ENCODE measurements around the gene RAB11FIP4. TPM values are rescaled to one million over a fixed set of nuclear protein-coding genes. Genes with fewer than 3 reads are reported as not detected.

Gene RAB11FIP4
- total RNA-seq, 2 donors from 2014 or later, result 0.68 to 3.7 TPM

GRCh38 chr17:31357839-31358394 lies 33.6 kb upstream of the RAB11FIP4 start:
- Histone ChIP-seq H3K9me3 (no peaks in the 10 kb centered on the region), H3K4me3 (no peak overlapping the region), H3K27me3 (replicated peaks; ENCODE audit: insufficient read depth) (no peaks in the 10 kb centered on the region), H3K27ac (no peak overlapping the region), H3K4me1 (ENCODE audit: control insufficient read depth in 1 of 2, low read depth in 2 of 2) (no peaks in the 10 kb centered on the region), H3K36me3 (peaks cover 18% of the 10 kb centered on the region)
- DNase-seq (ENCODE audit: low spot score), result no peak
- no peak for ATAC-seq (ENCODE audit: insufficient number of reproducible peaks, low FRiP score, low read depth)
- TF ChIP-seq CTCF (IDR thresholded peaks at IDR 0.05), result no peak

DNA sequence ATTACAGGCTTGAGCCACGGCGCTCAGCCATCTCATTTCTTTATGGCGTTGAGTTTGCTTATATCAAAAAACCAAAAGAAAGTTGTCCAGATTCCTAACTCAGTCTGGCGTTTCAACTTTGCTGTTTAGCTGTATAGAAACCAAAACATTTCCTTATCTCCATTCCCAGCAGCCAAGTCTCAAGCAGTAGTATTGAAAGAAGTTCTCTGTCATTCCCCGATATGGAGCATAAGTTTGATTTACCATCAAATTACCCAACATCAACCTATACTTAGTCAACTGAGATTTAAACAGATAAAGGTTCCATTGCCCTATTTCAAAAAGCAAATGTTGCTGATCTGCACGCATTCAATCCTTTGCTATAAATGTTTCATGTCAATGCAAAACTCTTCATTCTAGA lies 27.5 kb upstream of the RAB11FIP4 start:
- no peak for TF ChIP-seq CTCF (IDR thresholded peaks at IDR 0.05)
- DNase-seq (ENCODE audit: low spot score) (no peak), ATAC-seq (ENCODE audit: insufficient number of reproducible peaks, low FRiP score, low read depth) (no peak)
- H3K27ac ChIP-seq, result no peak overlapping the region
- no peaks in the 10 kb centered on the region for H3K9me3 ChIP-seq
- H3K27me3 ChIP-seq (replicated peaks; ENCODE audit: insufficient read depth), result no peaks in the 10 kb centered on the region
- H3K4me3 ChIP-seq, result no peak overlapping the region
- H3K36me3 ChIP-seq, result peaks cover 10% of the 10 kb centered on the region
- H3K4me1 ChIP-seq (ENCODE audit: control insufficient read depth in 1 of 2, low read depth in 2 of 2), result no peaks in the 10 kb centered on the region

DNA sequence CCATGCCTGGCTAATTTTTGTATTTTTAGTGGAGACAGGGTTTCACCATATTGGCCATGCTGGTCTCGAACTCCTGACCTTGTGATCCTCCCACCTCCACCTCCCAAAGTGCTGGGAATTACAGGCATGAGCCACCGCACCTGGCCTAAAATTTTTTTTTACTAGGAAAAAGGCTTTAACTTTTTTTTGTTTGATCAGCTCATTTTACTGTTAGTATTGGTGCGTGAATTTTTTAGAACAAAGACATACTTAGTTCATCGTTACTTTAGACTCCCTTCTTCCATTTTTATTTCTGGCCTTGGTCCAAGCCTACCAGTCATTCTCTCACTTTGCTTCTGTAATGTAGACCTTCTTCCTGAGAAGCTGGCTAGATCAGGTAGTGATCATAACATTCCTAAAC lies 25.4 kb upstream of the RAB11FIP4 start:
- H3K9me3 ChIP-seq, result no peaks in the 10 kb centered on the region
- H3K4me3 ChIP-seq, result no peak overlapping the region
- H3K4me1 ChIP-seq (ENCODE audit: control insufficient read depth in 1 of 2, low read depth in 2 of 2), result no peaks in the 10 kb centered on the region
- TF ChIP-seq CTCF (IDR thresholded peaks at IDR 0.05), result no peak
- ATAC-seq (ENCODE audit: insufficient number of reproducible peaks, low FRiP score, low read depth) (no peak), DNase-seq (ENCODE audit: low spot score) (no peak)
- peaks cover 3% of the 10 kb centered on the region for H3K36me3 ChIP-seq
- no peak overlapping the region for H3K27ac ChIP-seq
- no peaks in the 10 kb centered on the region for H3K27me3 ChIP-seq (replicated peaks; ENCODE audit: insufficient read depth)

DNA sequence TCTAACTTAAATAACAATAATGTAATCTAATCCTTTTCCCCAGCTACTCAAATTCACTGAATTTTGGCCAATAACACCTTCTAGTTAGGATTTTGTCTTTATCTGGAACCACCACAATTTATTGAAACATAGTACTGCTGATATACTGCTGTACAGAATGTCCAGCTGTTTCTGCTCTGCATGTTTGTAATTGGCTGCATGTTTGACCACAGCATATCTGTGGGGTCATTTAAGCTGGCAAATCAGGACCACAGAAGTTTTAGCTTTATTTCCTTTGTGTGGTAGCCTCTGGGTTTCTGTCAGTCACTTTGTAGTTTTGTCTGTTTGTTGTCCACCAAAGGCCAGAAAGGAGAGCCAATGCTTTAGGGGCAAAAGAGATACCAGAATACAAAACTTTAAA lies 22.2 kb upstream of the RAB11FIP4 start:
- no peaks in the 10 kb centered on the region for H3K4me1 ChIP-seq (ENCODE audit: control insufficient read depth in 1 of 2, low read depth in 2 of 2)
- no peaks in the 10 kb centered on the region for H3K9me3 ChIP-seq
- no peak overlapping the region for H3K4me3 ChIP-seq
- DNase-seq (ENCODE audit: low spot score), result no peak
- ATAC-seq (ENCODE audit: insufficient number of reproducible peaks, low FRiP score, low read depth), result no peak
- peaks cover 5% of the 10 kb centered on the region for H3K36me3 ChIP-seq
- H3K27me3 ChIP-seq (replicated peaks; ENCODE audit: insufficient read depth), result no peaks in the 10 kb centered on the region
- TF ChIP-seq CTCF (IDR thresholded peaks at IDR 0.05), result no peak
- H3K27ac ChIP-seq, result no peak overlapping the region

- H3K4me3 ChIP-seq, result no peak overlapping the region
- ATAC-seq (ENCODE audit: insufficient number of reproducible peaks, low FRiP score, low read depth), result no peak
- H3K27ac ChIP-seq, result no peak overlapping the region
- no peak for TF ChIP-seq CTCF (IDR thresholded peaks at IDR 0.05)
- no peak for DNase-seq (ENCODE audit: low spot score)
- H3K27me3 ChIP-seq (replicated peaks; ENCODE audit: insufficient read depth), result no peaks in the 10 kb centered on the region
- H3K4me1 ChIP-seq (ENCODE audit: control insufficient read depth in 1 of 2, low read depth in 2 of 2), result no peaks in the 10 kb centered on the region
- no peaks in the 10 kb centered on the region for H3K9me3 ChIP-seq
- peaks cover 5% of the 10 kb centered on the region for H3K36me3 ChIP-seq
These were observed 19.9 kb upstream of the RAB11FIP4 start for GRCh38 chr17:31371511-31372097.
